Measurements from ENCODE around the gene TMEM203. TPM values are rescaled to one million over a fixed set of nuclear protein-coding genes. Genes with fewer than 3 reads are reported as not detected.

The TMEM203 gene
- total and polyA plus RNA-seq, 2 experiments from 2014 or later: 32.7 to 53.4 TPM

- Histone ChIP-seq H4K20me1 (replicated peaks; ENCODE audit: insufficient read depth) (peaks cover 16% of the 10 kb centered on the region), H3K79me2 (replicated peaks; ENCODE audit: insufficient read depth) (peaks cover 29% of the 10 kb centered on the region), H3K9me2 (ENCODE audit: insufficient read depth) (no peaks in the 10 kb centered on the region), H3K27me3 (ENCODE audit: insufficient read depth) (no peaks in the 10 kb centered on the region), H3K27ac (ENCODE audit: low read depth) (peak within 1 kb of the TSS; percentile 66; the same call in 1 of the 2 replicates), H2AFZ (peak within 1 kb of the TSS; percentile 47), H3K36me3 (ENCODE audit: insufficient read depth) (no peaks in the 10 kb centered on the region), H3K4me1 (ENCODE audit: insufficient read depth) (peaks cover 27% of the 10 kb centered on the region; the same call in 1 of the 2 replicates), H3K4me3 (peak within 1 kb of the TSS; percentile 89), H3K4me2 (peak within 1 kb of the TSS; percentile 99), H3F3A (replicated peaks; ENCODE audit: low read depth) (0 out of 2 replicates have a peak, but pooled peaks cover 29% of the 10 kb centered on the region)
- ATAC-seq (peak; percentile 68), DNase-seq (ENCODE audit: low spot score) (peak; percentile 99)
- H3K27ac Mint-ChIP-seq: peak within 1 kb of the TSS; percentile 89
- H3K4me3 Mint-ChIP-seq: peak within 1 kb of the TSS; percentile 86
- H3K27me3 Mint-ChIP-seq (ENCODE audit: insufficient read depth, low read depth, poor library complexity): peaks cover 28% of the 10 kb centered on the region
- peaks cover 31% of the 10 kb centered on the region for H3K36me3 Mint-ChIP-seq (ENCODE audit: low read depth)
- H3K9me3 Mint-ChIP-seq: no peaks in the 10 kb centered on the region
- peaks cover 39% of the 10 kb centered on the region for H3K4me1 Mint-ChIP-seq
- no peak for TF ChIP-seq ZNF331 (CRISPR knock-in tag; IDR thresholded peaks at IDR 0.05; ENCODE audit: low read depth)
- TF ChIP-seq EZH2 (IDR thresholded peaks at IDR 0.05; ENCODE audit: low read depth, unreplicated experiment): no peak
- peak; percentile 44; the same call in 1 of the 2 replicates for TF ChIP-seq ETS1 (IDR thresholded peaks at IDR 0.05)
- no peak for TF ChIP-seq CTCF (conservative IDR thresholded peaks at IDR 0.05; ENCODE audit: low read depth in 2 of 2)
- TF ChIP-seq STAT1 (IDR thresholded peaks at IDR 0.05; ENCODE audit: unreplicated experiment): no peak
- TF ChIP-seq REST (IDR thresholded peaks at IDR 0.05; ENCODE audit: unreplicated experiment): no peak
- TF ChIP-seq JUNB (IDR thresholded peaks at IDR 0.05; ENCODE audit: unreplicated experiment): no peak
- TF ChIP-seq POLR2AphosphoS5 (IDR thresholded peaks at IDR 0.05; ENCODE audit: low read depth): peak; percentile 100
- no peak for TF ChIP-seq NANOG (IDR thresholded peaks at IDR 0.05; ENCODE audit: borderline replicate concordance)
- TF ChIP-seq EZH2phosphoT487 (IDR thresholded peaks at IDR 0.05; ENCODE audit: unreplicated experiment): no peak
- peak; percentile 9; the same call in 1 of the 2 replicates for TF ChIP-seq CREB1 (CRISPR knock-in tag; IDR thresholded peaks at IDR 0.05; ENCODE audit: low read depth)
- TF ChIP-seq ZNF462 (CRISPR knock-in tag; IDR thresholded peaks at IDR 0.05): no peak
- no peak for TF ChIP-seq ZNF114 (CRISPR knock-in tag; IDR thresholded peaks at IDR 0.05)
Observed at GRCh38 chr9:137240841-137241489, 35.5 kb upstream of the TMEM203 start, which contains the start of gene TUBB4B. TUBB4B (plus strand) TSS chr9:137241287; CDS start chr9:137241361, 74 bp downstream.
